Measurements from ENCODE around the gene CCR5AS.
A peak's percentile ranks its signal among the peaks of the same experiment; 100 is the strongest.

CCR5AS gene

GRCh38 chr3:46406788-46407611 lies at the start of gene CCR5AS, which contains the start of gene CCRL2:
Gene CCR5AS, minus strand, starts transcription at chr3:46407066.
Gene CCRL2, plus strand, starts transcription at chr3:46407259. Its CDS starts 821 bp downstream, at chr3:46408080.
- Histone ChIP-seq H3K27ac (ENCODE audit: insufficient read depth in 1 of 2, low read depth in 1 of 2, low read length in 2 of 2, poor library complexity in 1 of 2, severe bottlenecking in 2 of 2) (peak within 1 kb of the TSS; percentile 56 to 81), H3K9me3 (ENCODE audit: control extremely low read depth in 1 of 5, control insufficient read depth in 4 of 5, insufficient read depth in 2 of 5, low read depth in 1 of 5, low read length in 4 of 5) (no peaks in the 10 kb centered on the region), H3K4me1 (ENCODE audit: control extremely low read depth in 1 of 4, control insufficient read depth in 4 of 4, insufficient read depth in 4 of 4, low read length in 3 of 4) (peaks cover 15 to 56% (median 36%) of the 10 kb centered on the region in 4 experiments), H3K27me3 (replicated peaks in 2 of 5; ENCODE audit: control insufficient read depth in 4 of 5, insufficient read depth in 5 of 5, low read length in 4 of 5) (no peaks in the 10 kb centered on the region), H3K36me3 (ENCODE audit: control insufficient read depth in 4 of 4, insufficient read depth in 4 of 4, low read length in 3 of 4) (no peaks in the 10 kb centered on the region), H3K4me3 (ENCODE audit: control insufficient read depth in 1 of 7, extremely low read depth in 1 of 7, insufficient read depth in 4 of 7, low read depth in 2 of 7, low read length in 6 of 7) (peak within 1 kb of the TSS in 6 of 7 experiments; percentile 36 to 74 (median 64))
- WGBS (ENCODE audit: insufficient coverage), result 31% methylated on average over 17 of the region's 20 CpGs
- peak; percentile 89 to 97 (median 93) for DNase-seq
- POLR2A ChIA-PET, result interaction anchor here (0.8 kb wide), 1 partner anchor 20 kb away, joined by 3 read pairs; no protein-coding TSS in a partner anchor
- CTCF ChIA-PET, result interaction anchor here (0.8 to 2.0 kb wide), 11 partner anchors 9 to 324 kb away, joined by 3 to 8 read pairs (median 4); partner anchors contain the start of gene CCR5

GRCh38 chr3:46456118-46456517 lies 49.3 kb upstream of the CCR5AS start:
- no peaks in the 10 kb centered on the region for H3K4me1 ChIP-seq (ENCODE audit: control extremely low read depth in 1 of 4, control insufficient read depth in 4 of 4, insufficient read depth in 4 of 4, low read length in 3 of 4)
- H3K27me3 ChIP-seq (replicated peaks in 2 of 5; ENCODE audit: control insufficient read depth in 4 of 5, insufficient read depth in 5 of 5, low read length in 4 of 5), result peaks cover 0 to 2% (median 0%) of the 10 kb centered on the region in 5 experiments
- peaks cover 0 to 7% (median 0%) of the 10 kb centered on the region in 5 experiments for H3K9me3 ChIP-seq (ENCODE audit: control extremely low read depth in 1 of 5, control insufficient read depth in 4 of 5, insufficient read depth in 2 of 5, low read depth in 1 of 5, low read length in 4 of 5)
- H3K27ac ChIP-seq (ENCODE audit: insufficient read depth in 1 of 2, low read depth in 1 of 2, low read length in 2 of 2, poor library complexity in 1 of 2, severe bottlenecking in 2 of 2), result no peak overlapping the region
- over 99% methylated on average over 12 of the region's 14 CpGs for WGBS (ENCODE audit: insufficient coverage)
- ChIA-PET CTCF (no interaction called here), POLR2A (no interaction called here)
- no peaks in the 10 kb centered on the region for H3K36me3 ChIP-seq (ENCODE audit: control insufficient read depth in 4 of 4, insufficient read depth in 4 of 4, low read length in 3 of 4)
- H3K4me3 ChIP-seq (ENCODE audit: control insufficient read depth in 1 of 7, extremely low read depth in 1 of 7, insufficient read depth in 4 of 7, low read depth in 2 of 7, low read length in 6 of 7), result no peak overlapping the region
- no peak for DNase-seq

- peaks cover 0 to 5% (median 0%) of the 10 kb centered on the region in 5 experiments for H3K9me3 ChIP-seq (ENCODE audit: control extremely low read depth in 1 of 5, control insufficient read depth in 4 of 5, insufficient read depth in 2 of 5, low read depth in 1 of 5, low read length in 4 of 5)
- H3K27ac ChIP-seq (ENCODE audit: insufficient read depth in 1 of 2, low read depth in 1 of 2, low read length in 2 of 2, poor library complexity in 1 of 2, severe bottlenecking in 2 of 2), result no peak overlapping the region
- ChIA-PET POLR2A (no interaction called here), CTCF (no interaction called here)
- H3K4me1 ChIP-seq (ENCODE audit: control extremely low read depth in 1 of 4, control insufficient read depth in 4 of 4, insufficient read depth in 4 of 4, low read length in 3 of 4), result no peaks in the 10 kb centered on the region
- H3K4me3 ChIP-seq (ENCODE audit: control insufficient read depth in 1 of 7, extremely low read depth in 1 of 7, insufficient read depth in 4 of 7, low read depth in 2 of 7, low read length in 6 of 7), result no peak overlapping the region
- 97% methylated on average over 18 of the region's 21 CpGs for WGBS (ENCODE audit: insufficient coverage)
- H3K36me3 ChIP-seq (ENCODE audit: control insufficient read depth in 4 of 4, insufficient read depth in 4 of 4, low read length in 3 of 4), result no peaks in the 10 kb centered on the region
- DNase-seq, result no peak
- H3K27me3 ChIP-seq (replicated peaks in 2 of 5; ENCODE audit: control insufficient read depth in 4 of 5, insufficient read depth in 5 of 5, low read length in 4 of 5), result peaks cover 0 to 2% (median 0%) of the 10 kb centered on the region in 5 experiments
These were observed 48.6 kb upstream of the CCR5AS start for GRCh38 chr3:46455231-46456115.

- Histone ChIP-seq H3K36me3 (ENCODE audit: control insufficient read depth in 4 of 4, insufficient read depth in 4 of 4, low read length in 3 of 4) (no peaks in the 10 kb centered on the region), H3K4me1 (ENCODE audit: control extremely low read depth in 1 of 4, control insufficient read depth in 4 of 4, insufficient read depth in 4 of 4, low read length in 3 of 4) (no peaks in the 10 kb centered on the region), H3K9me3 (ENCODE audit: control extremely low read depth in 1 of 5, control insufficient read depth in 4 of 5, insufficient read depth in 2 of 5, low read depth in 1 of 5, low read length in 4 of 5) (no peaks in the 10 kb centered on the region), H3K27ac (ENCODE audit: insufficient read depth in 1 of 2, low read depth in 1 of 2, low read length in 2 of 2, poor library complexity in 1 of 2, severe bottlenecking in 2 of 2) (no peak overlapping the region), H3K4me3 (ENCODE audit: control insufficient read depth in 1 of 7, extremely low read depth in 1 of 7, insufficient read depth in 4 of 7, low read depth in 2 of 7, low read length in 6 of 7) (no peak overlapping the region), H3K27me3 (replicated peaks in 2 of 5; ENCODE audit: control insufficient read depth in 4 of 5, insufficient read depth in 5 of 5, low read length in 4 of 5) (no peaks in the 10 kb centered on the region)
- CTCF ChIA-PET, result interaction anchor here (2.0 kb wide), 1 partner anchor 8 kb away, joined by 6 read pairs; no protein-coding TSS in a partner anchor
- no peak for DNase-seq
- POLR2A ChIA-PET, result no interaction called here
- WGBS (ENCODE audit: insufficient coverage), result 88% methylated on average over 6 of the region's 7 CpGs
These were observed 47.7 kb upstream of the CCR5AS start for GRCh38 chr3:46454606-46455005.

GRCh38 chr3:46454209-46454595 lies 47.3 kb upstream of the CCR5AS start:
- no peak for DNase-seq
- POLR2A ChIA-PET, result no interaction called here
- Histone ChIP-seq H3K27me3 (replicated peaks in 2 of 5; ENCODE audit: control insufficient read depth in 4 of 5, insufficient read depth in 5 of 5, low read length in 4 of 5) (no peaks in the 10 kb centered on the region), H3K9me3 (ENCODE audit: control extremely low read depth in 1 of 5, control insufficient read depth in 4 of 5, insufficient read depth in 2 of 5, low read depth in 1 of 5, low read length in 4 of 5) (no peaks in the 10 kb centered on the region), H3K27ac (ENCODE audit: insufficient read depth in 1 of 2, low read depth in 1 of 2, low read length in 2 of 2, poor library complexity in 1 of 2, severe bottlenecking in 2 of 2) (no peak overlapping the region), H3K4me3 (ENCODE audit: control insufficient read depth in 1 of 7, extremely low read depth in 1 of 7, insufficient read depth in 4 of 7, low read depth in 2 of 7, low read length in 6 of 7) (no peak overlapping the region), H3K4me1 (ENCODE audit: control extremely low read depth in 1 of 4, control insufficient read depth in 4 of 4, insufficient read depth in 4 of 4, low read length in 3 of 4) (no peaks in the 10 kb centered on the region), H3K36me3 (ENCODE audit: control insufficient read depth in 4 of 4, insufficient read depth in 4 of 4, low read length in 3 of 4) (no peaks in the 10 kb centered on the region)
- CTCF ChIA-PET, result interaction anchor here (2.0 kb wide), 1 partner anchor 8 kb away, joined by 6 read pairs; no protein-coding TSS in a partner anchor
- 91% methylated on average over 2 of the region's 3 CpGs for WGBS (ENCODE audit: insufficient coverage)

GRCh38 chr3:46453526-46454208 lies 46.8 kb upstream of the CCR5AS start:
- Histone ChIP-seq H3K9me3 (ENCODE audit: control extremely low read depth in 1 of 5, control insufficient read depth in 4 of 5, insufficient read depth in 2 of 5, low read depth in 1 of 5, low read length in 4 of 5) (no peaks in the 10 kb centered on the region), H3K4me3 (ENCODE audit: control insufficient read depth in 1 of 7, extremely low read depth in 1 of 7, insufficient read depth in 4 of 7, low read depth in 2 of 7, low read length in 6 of 7) (no peak overlapping the region), H3K27me3 (replicated peaks in 2 of 5; ENCODE audit: control insufficient read depth in 4 of 5, insufficient read depth in 5 of 5, low read length in 4 of 5) (no peaks in the 10 kb centered on the region), H3K4me1 (ENCODE audit: control extremely low read depth in 1 of 4, control insufficient read depth in 4 of 4, insufficient read depth in 4 of 4, low read length in 3 of 4) (no peaks in the 10 kb centered on the region), H3K27ac (ENCODE audit: insufficient read depth in 1 of 2, low read depth in 1 of 2, low read length in 2 of 2, poor library complexity in 1 of 2, severe bottlenecking in 2 of 2) (no peak overlapping the region), H3K36me3 (ENCODE audit: control insufficient read depth in 4 of 4, insufficient read depth in 4 of 4, low read length in 3 of 4) (no peaks in the 10 kb centered on the region)
- WGBS (ENCODE audit: insufficient coverage), result 100% methylated on average over 2 of the region's 7 CpGs
- DNase-seq, result no peak
- CTCF ChIA-PET, result interaction anchor here (2.0 kb wide), 1 partner anchor 9 kb away, joined by 6 read pairs; no protein-coding TSS in a partner anchor
- POLR2A ChIA-PET, result no interaction called here
